Transverse colon (tissue), 4 donors: ENCODE measurements around the gene TTC28. TPM values are rescaled to one million over a fixed set of nuclear protein-coding genes. Genes with fewer than 3 reads are reported as not detected.

Experiments used
- DNase-seq: peaks from one replicate; pipeline ENCODE4 v3.0.0-alpha.2; 2019
- H3K27ac ChIP-seq, 4 donors: fragments of 200-600 bp; sonication (generic); 2 replicates each; pipeline ENCODE4 v1.5.1; 2016 to 2018; ENCODE audit warnings: inconsistent platforms in 4 of 4
- H3K27me3 ChIP-seq: fragments of 200-600 bp; sonication (generic); 2 replicates; pipeline ENCODE4 v1.5.1; 2017; ENCODE audit warnings: inconsistent platforms
- H3K36me3 ChIP-seq, 4 donors: fragments of 200-600 bp; sonication (generic); 2 replicates each; pipeline ENCODE4 v1.5.1; 2017 to 2019; ENCODE audit warnings: inconsistent platforms in 4 of 4
- H3K4me1 ChIP-seq, 4 donors: fragments of 200-600 bp; sonication (generic); 2 replicates each; pipeline ENCODE4 v1.5.1; 2017 to 2020; ENCODE audit warnings: inconsistent platforms in 4 of 4
- H3K4me3 ChIP-seq, 4 donors: fragments of 200-600 bp; sonication (generic); 1 replicate in 1 of 4; 2 replicates in 3 of 4; pipeline versions ENCODE4 v1.5.1 to v1.6.1; 2017 to 2019; ENCODE audit warnings: inconsistent platforms in 4 of 4
- H3K9me3 ChIP-seq, 2 donors: fragments of 200-600 bp; sonication (generic); 2 replicates each; pipeline ENCODE4 v1.5.1; 2017 to 2019; ENCODE audit warnings: inconsistent platforms in 2 of 2
- CTCF ChIP-seq, 5 experiments: fragments of 200-600 bp in 3 of 5; fragments of 450-650 bp in 2 of 5; sonication (generic) in 3 of 5; IDR thresholded peaks; 1 replicate in 2 of 5; 2 replicates in 3 of 5; pipeline ENCODE4 v1.5.1; 2016 to 2017; ENCODE audit warnings: antibody characterized with exemption in 5 of 5, inconsistent platforms in 3 of 5, mild to moderate bottlenecking in 2 of 5, moderate library complexity in 1 of 5
- EP300 ChIP-seq: sonication (generic); formaldehyde crosslinking; IDR thresholded peaks from one replicate; pipeline ENCODE4 v1.6.1; 2017; ENCODE audit warnings: antibody characterized with exemption, low read depth
- POLR2A ChIP-seq: fragments of 450-650 bp; IDR thresholded peaks from one replicate; pipeline ENCODE4 v1.6.1; 2016; ENCODE audit warnings: antibody characterized with exemption, mild to moderate bottlenecking, moderate library complexity
- POLR2AphosphoS5 ChIP-seq, 3 donors: sonication (generic); formaldehyde crosslinking; IDR thresholded peaks; one replicate each; pipeline ENCODE4 v1.6.1; 2016; ENCODE audit warnings: antibody characterized with exemption in 3 of 3
- WGBS, 2 donors: methylation state at CpG; one replicate each; pipeline ENCODE4 v1.1.5; 2018; ENCODE audit warnings: low coverage in 1 of 2; 5-methylcytosine and 5-hydroxymethylcytosine counted together
- in situ Hi-C, 4 donors: fragments of 200-750 bp; cut with MboI; loops; one replicate each; pipeline versions ENCODE4 v1.15.0 to v1.15.1; 2017; ENCODE audit warnings: low sequenced_read_pairs in 3 of 4, low pct_ligation_motif_present in 1 of 4, low pct_unique_long_range_greater_than_20kb in 1 of 4
- intact Hi-C: fragments of 100-400 bp; cut with DNase I; formaldehyde crosslinking; loops from one replicate; pipeline ENCODE4 v1.15.1; 2023; ENCODE audit warnings: low total_unique reads
- total RNA-seq, 4 donors: library from RNA; depleted of rRNA; stranded (reverse); fragments of >200 nt; gene quantifications; one replicate each; pipeline ENCODE4 v1.1.0, GENCODE V29; 2016

Gene TTC28
- total RNA-seq, 4 donors from 2014 or later: 7.6 to 84.2 (median 12.4) TPM

DNA sequence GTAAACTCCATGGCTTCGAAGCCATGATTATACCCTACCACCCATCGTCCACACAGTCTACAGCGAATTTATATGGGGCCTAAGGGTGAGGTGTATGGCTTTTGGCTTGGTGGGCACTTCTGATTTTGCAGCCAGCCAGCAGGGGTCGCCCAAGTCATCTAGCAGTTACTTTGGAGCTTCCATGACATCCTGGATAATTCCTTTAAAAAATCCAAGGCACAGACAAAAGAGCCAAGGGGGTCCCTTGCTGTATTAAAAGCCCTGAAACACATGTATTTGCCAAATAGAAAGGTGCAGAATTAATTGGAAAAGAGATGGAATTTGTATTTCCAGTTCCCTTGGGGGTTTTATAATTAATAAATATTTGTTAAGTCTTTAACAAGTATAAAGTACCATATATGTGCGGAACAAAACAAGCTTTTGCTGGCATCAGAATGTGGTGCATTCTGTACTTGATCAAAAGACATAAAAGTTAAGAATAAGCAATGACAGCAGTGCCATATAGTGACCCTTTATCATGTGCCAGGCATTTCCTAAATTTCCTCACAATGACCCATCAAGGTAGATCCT is 627.8 kb downstream of the TTC28 start:
- no peaks in the 10 kb centered on the region for H3K27me3 ChIP-seq
- intact Hi-C loops: loop anchor here (5.0 to 10.0 kb wide), 2 partner anchors 393 to 540 kb away; no protein-coding TSS in a partner anchor
- peak; percentile 67 for DNase-seq
- in situ Hi-C loops: loop anchor here (10.0 to 25.0 kb wide), 4 partner anchors 385 to 985 kb away; no protein-coding TSS in a partner anchor
- no peaks in the 10 kb centered on the region for H3K9me3 ChIP-seq
- no peak overlapping the region for H3K27ac ChIP-seq
- 40 to 60% methylated on average over 2 to 5 of the region's 5 CpGs for WGBS, 2 donors
- TF ChIP-seq POLR2AphosphoS5 (IDR thresholded peaks at IDR 0.05) (no peak), CTCF (IDR thresholded peaks at IDR 0.05) (peak; percentile 78 to 81 (median 80))
- no peak overlapping the region for H3K4me3 ChIP-seq
- no peaks in the 10 kb centered on the region for H3K36me3 ChIP-seq
- no peaks in the 10 kb centered on the region for H3K4me1 ChIP-seq

GRCh38 chr22:28051091-28051786 is 628.4 kb downstream of the TTC28 start:
- Histone ChIP-seq H3K9me3 (no peaks in the 10 kb centered on the region), H3K36me3 (no peaks in the 10 kb centered on the region), H3K27me3 (no peaks in the 10 kb centered on the region), H3K27ac (no peak overlapping the region), H3K4me1 (no peaks in the 10 kb centered on the region), H3K4me3 (no peak overlapping the region)
- intact Hi-C loops (loop anchor here (5.0 to 10.0 kb wide), 2 partner anchors 394 to 541 kb away; no protein-coding TSS in a partner anchor), in situ Hi-C loops (loop anchor here (10.0 to 25.0 kb wide), 4 partner anchors 386 to 986 kb away; no protein-coding TSS in a partner anchor)
- DNase-seq: no peak
- WGBS, 2 donors: 74 to 77% methylated on average over 7 of the region's 7 CpGs
- TF ChIP-seq CTCF (IDR thresholded peaks at IDR 0.05): no peak
- no peak for TF ChIP-seq POLR2A
- no peak for TF ChIP-seq EP300
- TF ChIP-seq POLR2AphosphoS5 (IDR thresholded peaks at IDR 0.05): no peak

GRCh38 chr22:28048529-28048928 is 631.1 kb downstream of the TTC28 start:
- TF ChIP-seq CTCF (IDR thresholded peaks at IDR 0.05) (no peak), EP300 (no peak), POLR2A (no peak), POLR2AphosphoS5 (IDR thresholded peaks at IDR 0.05) (no peak)
- intact Hi-C loops: no loop called here
- no peak overlapping the region for H3K4me3 ChIP-seq
- H3K27ac ChIP-seq: no peak overlapping the region
- H3K36me3 ChIP-seq: no peaks in the 10 kb centered on the region
- no peaks in the 10 kb centered on the region for H3K9me3 ChIP-seq
- in situ Hi-C loops: loop anchor here in 1 of 4 donors (25.0 kb wide), 1 partner anchor 789 kb away; no protein-coding TSS in a partner anchor
- WGBS, 2 donors: 65 to 77% methylated on average over 2 of the region's 2 CpGs
- no peaks in the 10 kb centered on the region for H3K27me3 ChIP-seq
- no peak for DNase-seq
- H3K4me1 ChIP-seq: no peaks in the 10 kb centered on the region

DNA sequence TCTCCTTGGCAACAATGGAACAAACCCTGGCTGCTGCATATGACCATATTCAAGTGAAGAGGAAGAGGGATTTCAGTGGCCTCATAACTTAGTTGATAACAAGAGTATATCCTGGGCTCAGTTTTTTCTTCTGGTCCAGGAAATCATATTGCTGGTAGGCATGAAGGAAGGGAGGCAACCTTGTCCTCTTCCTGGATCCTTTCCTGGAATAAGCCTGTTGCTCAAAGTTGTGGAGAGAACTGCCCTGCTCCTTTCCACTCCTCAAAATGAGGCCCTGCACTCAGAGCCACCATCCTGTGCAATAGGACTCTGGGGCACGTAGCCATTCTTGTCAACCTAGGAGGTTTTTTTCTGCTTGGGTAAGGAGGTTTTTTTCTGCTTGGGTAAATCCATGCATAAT is 631.9 kb downstream of the TTC28 start:
- DNase-seq: no peak
- peaks cover 0 to 2% (median 0%) of the 10 kb centered on the region in 4 donors for H3K4me1 ChIP-seq
- H3K36me3 ChIP-seq: no peaks in the 10 kb centered on the region
- intact Hi-C loops (no loop called here), in situ Hi-C loops (loop anchor here in 1 of 4 donors (25.0 kb wide), 1 partner anchor 790 kb away; no protein-coding TSS in a partner anchor)
- WGBS, 2 donors: 94% methylated on average over 1 of the region's 1 CpG; no CpG with 5 or more reads in 1 of the 2 donors
- no peak for TF ChIP-seq POLR2AphosphoS5 (IDR thresholded peaks at IDR 0.05)
- TF ChIP-seq POLR2A: no peak
- TF ChIP-seq CTCF (IDR thresholded peaks at IDR 0.05): no peak
- no peak for TF ChIP-seq EP300
- no peak overlapping the region for H3K4me3 ChIP-seq
- no peaks in the 10 kb centered on the region for H3K27me3 ChIP-seq
- no peak overlapping the region for H3K27ac ChIP-seq
- H3K9me3 ChIP-seq: no peaks in the 10 kb centered on the region
